ACC112 (cell line): ENCODE measurements around the gene RALGPS1.

Source experiments
- H2AFZ ChIP-seq: fragments of 200-600 bp; sonication (generic); one replicate; pipeline ENCODE4 v1.6.0; 2017; ENCODE audit warnings: antibody characterized with exemption, low read length; ENCODE audit not compliant: unreplicated experiment
- H3K27ac ChIP-seq: fragments of 200-600 bp; sonication (generic); 2 replicates; pipeline ENCODE4 v1.5.1; 2014; ENCODE audit warnings: low read depth, mild to moderate bottlenecking, antibody characterized with exemption, low read length, moderate library complexity
- H3K27me3 ChIP-seq: fragments of 200-600 bp; sonication (generic); 2 replicates; pipeline ENCODE4 v1.6.1; 2014; ENCODE audit warnings: mild to moderate bottlenecking, antibody characterized with exemption, low read length, moderate library complexity, mixed read lengths; ENCODE audit not compliant: insufficient read depth
- H3K36me3 ChIP-seq: fragments of 200-600 bp; sonication (generic); 2 replicates; pipeline ENCODE4 v1.6.1; 2016; ENCODE audit warnings: mild to moderate bottlenecking, antibody characterized with exemption, low read length, moderate library complexity, mixed read lengths; ENCODE audit not compliant: insufficient read depth
- H3K4me1 ChIP-seq: fragments of 200-600 bp; sonication (generic); one replicate; pipeline ENCODE4 v1.6.1; 2016; ENCODE audit warnings: low read length, mixed read lengths; ENCODE audit not compliant: insufficient read depth, unreplicated experiment, control insufficient read depth
- H3K4me3 ChIP-seq: fragments of 200-600 bp; sonication (generic); 2 replicates; pipeline ENCODE4 v1.5.1; 2014; ENCODE audit warnings: mild to moderate bottlenecking, low read depth, low read length
- H3K79me2 ChIP-seq: fragments of 200-600 bp; sonication (generic); one replicate; pipeline ENCODE4 v1.6.0; 2016; ENCODE audit warnings: low read length; ENCODE audit not compliant: control insufficient read depth, unreplicated experiment, insufficient read depth

Gene RALGPS1

DNA sequence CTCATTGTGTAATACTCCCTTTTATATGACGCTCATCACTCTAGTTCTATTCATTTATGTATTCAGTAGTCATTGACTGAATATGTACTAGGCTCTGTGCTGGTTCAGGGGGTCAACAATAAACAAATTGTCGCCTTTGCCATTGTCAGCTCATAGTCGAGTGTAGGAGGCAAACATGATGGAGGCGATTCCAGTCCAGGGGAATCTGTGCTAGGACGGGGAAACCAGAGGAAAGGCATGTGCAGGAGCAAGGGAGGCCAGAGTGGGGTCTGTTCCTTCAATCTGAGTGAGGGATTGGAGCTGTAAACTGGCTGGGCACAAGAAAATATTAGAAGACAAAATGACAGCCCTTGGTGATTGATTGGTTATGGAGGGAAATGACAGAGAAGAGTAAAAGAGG is 123.9 kb downstream of the RALGPS1 start:
- H3K27ac ChIP-seq, result no peak overlapping the region
- no peaks in the 10 kb centered on the region for H3K36me3 ChIP-seq
- no peak overlapping the region for H3K4me3 ChIP-seq
- peaks cover 22% of the 10 kb centered on the region for H3K4me1 ChIP-seq
- H3K79me2 ChIP-seq, result no peaks in the 10 kb centered on the region
- no peak overlapping the region for H2AFZ ChIP-seq
- H3K27me3 ChIP-seq, result no peaks in the 10 kb centered on the region

DNA sequence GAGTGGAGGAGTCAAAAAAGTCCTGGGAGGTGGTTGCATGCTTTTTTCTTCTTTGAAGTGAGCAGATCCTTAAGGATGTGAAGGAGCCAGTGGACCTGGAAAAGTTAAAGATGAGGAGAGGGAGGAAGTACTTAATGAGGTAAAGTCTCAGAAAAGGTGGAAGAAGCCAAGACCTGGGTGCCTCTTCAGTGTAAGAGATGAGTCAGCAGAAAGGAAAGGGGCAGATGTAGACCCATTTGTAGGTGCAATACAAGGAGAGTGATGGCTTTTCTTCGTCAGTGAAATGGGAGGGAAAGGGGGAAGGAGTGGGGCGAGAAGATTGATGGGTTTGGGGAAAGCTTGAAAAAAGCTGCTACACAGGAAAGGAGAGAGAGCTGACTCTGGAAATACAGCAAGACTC is 124.9 kb downstream of the RALGPS1 start:
- no peak overlapping the region for H3K4me3 ChIP-seq

DNA sequence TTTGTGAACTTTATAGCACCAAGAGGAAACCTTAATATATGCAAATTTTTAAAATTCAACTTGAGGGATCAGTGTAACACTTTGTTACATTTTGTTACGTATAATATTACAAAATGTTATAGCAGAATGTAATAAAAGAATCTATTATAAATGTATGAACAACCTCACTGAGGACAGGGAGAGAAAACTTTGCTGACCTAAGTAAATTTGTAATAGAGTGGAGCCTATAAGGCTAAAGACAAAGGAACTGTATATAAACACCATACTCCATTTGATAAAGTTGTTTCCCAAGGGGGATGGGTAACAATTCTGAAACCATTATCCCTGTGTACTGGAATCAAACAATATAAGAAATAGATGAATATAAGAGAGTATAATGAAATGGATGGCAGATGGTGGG is 130.6 kb downstream of the RALGPS1 start:
- H3K79me2 ChIP-seq, result no peaks in the 10 kb centered on the region
- H2AFZ ChIP-seq, result no peak overlapping the region
- H3K36me3 ChIP-seq, result no peaks in the 10 kb centered on the region
- no peak overlapping the region for H3K4me3 ChIP-seq
- peaks cover 20% of the 10 kb centered on the region for H3K4me1 ChIP-seq
- no peaks in the 10 kb centered on the region for H3K27me3 ChIP-seq
- no peak overlapping the region for H3K27ac ChIP-seq

More for the DNA sequence above, 124.9 kb downstream of the RALGPS1 start:
- Histone ChIP-seq H2AFZ (no peak overlapping the region), H3K36me3 (no peaks in the 10 kb centered on the region), H3K4me1 (peaks cover 22% of the 10 kb centered on the region), H3K79me2 (no peaks in the 10 kb centered on the region), H3K27ac (no peak overlapping the region), H3K27me3 (no peaks in the 10 kb centered on the region)

DNA sequence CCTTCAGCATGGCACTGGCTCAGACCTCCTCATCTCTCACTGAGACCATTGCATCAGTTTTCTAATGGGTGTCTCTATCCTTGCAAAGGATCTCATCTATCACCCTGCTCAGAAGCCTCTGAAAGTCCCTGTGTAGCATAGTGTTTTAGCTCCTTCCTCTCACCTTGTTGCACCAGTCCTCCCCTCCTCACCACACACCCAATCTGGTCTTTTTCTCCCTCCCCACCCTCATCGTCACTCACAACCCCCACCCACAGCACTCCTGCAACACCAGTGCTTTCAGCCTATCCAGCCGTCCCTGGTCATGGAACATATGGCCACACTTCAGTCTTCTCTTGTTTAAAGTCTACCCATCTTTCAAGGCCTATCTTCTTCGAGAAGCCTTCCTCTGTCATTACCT is 133.4 kb downstream of the RALGPS1 start:
- no peaks in the 10 kb centered on the region for H3K36me3 ChIP-seq
- H3K27me3 ChIP-seq, result no peaks in the 10 kb centered on the region
- no peak overlapping the region for H3K27ac ChIP-seq
- no peak overlapping the region for H3K4me3 ChIP-seq
- peaks cover 20% of the 10 kb centered on the region for H3K4me1 ChIP-seq
- peak overlapping the region; percentile 48 for H2AFZ ChIP-seq
- no peaks in the 10 kb centered on the region for H3K79me2 ChIP-seq

DNA sequence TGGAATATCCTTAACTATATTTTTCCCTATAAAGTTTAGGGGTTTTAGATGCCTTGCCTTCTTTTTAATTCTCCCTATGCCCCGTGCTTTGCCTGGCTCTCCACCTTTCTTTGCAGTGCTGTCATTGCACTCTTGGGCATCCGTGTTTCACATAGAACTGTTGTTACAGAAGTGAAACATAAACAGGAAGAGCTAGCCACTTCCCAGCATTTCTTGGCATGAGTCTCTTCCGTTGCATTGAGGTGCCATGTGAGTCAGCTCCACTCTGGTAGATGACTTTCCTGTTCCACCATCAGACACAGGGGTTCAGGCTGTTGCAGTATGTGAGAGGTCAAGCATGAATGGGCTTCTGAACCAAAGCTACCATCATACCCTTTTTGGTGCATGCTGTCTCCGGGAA is 134.5 kb downstream of the RALGPS1 start:
- peak overlapping the region; percentile 40 for H3K4me3 ChIP-seq

DNA sequence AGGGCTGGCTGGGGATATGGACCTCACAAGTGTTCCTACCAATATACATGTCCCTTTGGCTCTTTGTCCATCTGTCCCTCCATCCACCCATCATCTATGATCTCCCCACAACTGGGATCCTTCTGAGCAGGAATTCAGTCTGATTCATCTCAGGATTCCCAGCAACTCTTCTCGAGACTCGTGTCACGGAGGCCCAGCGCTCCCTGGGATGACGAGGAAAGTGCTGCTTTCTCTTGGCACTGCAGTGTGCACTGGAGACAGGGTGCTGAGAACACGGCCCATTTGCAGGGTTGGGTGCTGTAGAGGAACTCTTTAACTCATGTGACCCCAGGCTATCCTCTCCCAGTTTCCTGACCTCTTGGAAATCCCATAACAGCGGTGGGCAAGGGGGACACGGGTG is 135.0 kb downstream of the RALGPS1 start:
- Histone ChIP-seq H3K27me3 (no peaks in the 10 kb centered on the region), H3K36me3 (no peaks in the 10 kb centered on the region), H3K4me1 (peaks cover 20% of the 10 kb centered on the region), H3K4me3 (no peak overlapping the region; the same call in 1 of the 2 replicates), H3K79me2 (no peaks in the 10 kb centered on the region), H2AFZ (peak overlapping the region; percentile 48), H3K27ac (peak overlapping the region; percentile 63)

More for the DNA sequence above, 134.5 kb downstream of the RALGPS1 start:
- H3K36me3 ChIP-seq, result no peaks in the 10 kb centered on the region
- peaks cover 20% of the 10 kb centered on the region for H3K4me1 ChIP-seq
- no peaks in the 10 kb centered on the region for H3K79me2 ChIP-seq
- H3K27me3 ChIP-seq, result no peaks in the 10 kb centered on the region
- H3K27ac ChIP-seq, result peak overlapping the region; percentile 63
- peak overlapping the region; percentile 48 for H2AFZ ChIP-seq

DNA sequence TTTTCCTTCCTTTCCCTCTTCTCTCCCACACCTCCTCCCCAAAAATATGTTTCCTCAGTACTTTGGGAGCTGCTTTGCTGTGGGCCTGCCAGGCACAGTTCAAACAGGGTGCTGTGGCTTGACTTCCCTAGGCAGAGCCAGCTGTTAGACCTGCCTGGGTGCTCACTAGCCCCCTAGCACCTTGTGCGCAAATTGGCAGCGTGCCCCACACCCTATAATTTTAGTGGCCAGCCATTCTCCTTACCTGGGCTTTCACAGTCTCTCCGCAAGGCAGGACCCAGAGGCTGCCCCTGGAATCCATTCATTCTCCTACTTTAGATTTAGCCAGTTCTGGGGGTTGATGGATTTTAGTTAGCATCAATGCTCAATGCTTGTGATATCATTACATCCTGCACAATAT is 135.6 kb downstream of the RALGPS1 start:
- Histone ChIP-seq H3K79me2 (no peaks in the 10 kb centered on the region), H2AFZ (no peak overlapping the region), H3K36me3 (no peaks in the 10 kb centered on the region), H3K4me1 (peaks cover 20% of the 10 kb centered on the region), H3K27me3 (no peaks in the 10 kb centered on the region), H3K4me3 (no peak overlapping the region), H3K27ac (no peak overlapping the region)

DNA sequence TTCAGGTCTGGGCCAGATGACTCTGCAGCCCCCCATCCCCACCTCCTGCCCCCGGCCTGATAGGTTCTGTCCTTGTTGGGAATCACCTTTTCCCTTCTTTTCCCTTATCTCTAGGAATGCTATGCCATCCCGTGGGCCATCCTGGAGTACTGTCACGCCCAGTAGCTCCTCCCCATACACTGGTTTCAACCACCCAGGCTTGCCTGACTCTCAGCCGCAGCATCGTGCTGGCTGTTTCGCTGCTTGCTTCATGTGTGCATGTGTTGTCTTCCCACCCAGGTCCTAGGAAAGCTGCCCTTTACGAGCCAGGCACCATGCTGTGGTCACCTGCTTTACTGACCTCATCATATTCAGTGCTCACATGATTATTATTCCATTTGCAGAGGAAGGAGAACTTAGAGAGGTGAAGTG is 136.0 kb downstream of the RALGPS1 start:
- H3K79me2 ChIP-seq, result no peaks in the 10 kb centered on the region
- H2AFZ ChIP-seq, result no peak overlapping the region
- no peak overlapping the region for H3K4me3 ChIP-seq
- no peaks in the 10 kb centered on the region for H3K36me3 ChIP-seq
- no peak overlapping the region for H3K27ac ChIP-seq
- H3K4me1 ChIP-seq, result peaks cover 20% of the 10 kb centered on the region
- no peaks in the 10 kb centered on the region for H3K27me3 ChIP-seq

DNA sequence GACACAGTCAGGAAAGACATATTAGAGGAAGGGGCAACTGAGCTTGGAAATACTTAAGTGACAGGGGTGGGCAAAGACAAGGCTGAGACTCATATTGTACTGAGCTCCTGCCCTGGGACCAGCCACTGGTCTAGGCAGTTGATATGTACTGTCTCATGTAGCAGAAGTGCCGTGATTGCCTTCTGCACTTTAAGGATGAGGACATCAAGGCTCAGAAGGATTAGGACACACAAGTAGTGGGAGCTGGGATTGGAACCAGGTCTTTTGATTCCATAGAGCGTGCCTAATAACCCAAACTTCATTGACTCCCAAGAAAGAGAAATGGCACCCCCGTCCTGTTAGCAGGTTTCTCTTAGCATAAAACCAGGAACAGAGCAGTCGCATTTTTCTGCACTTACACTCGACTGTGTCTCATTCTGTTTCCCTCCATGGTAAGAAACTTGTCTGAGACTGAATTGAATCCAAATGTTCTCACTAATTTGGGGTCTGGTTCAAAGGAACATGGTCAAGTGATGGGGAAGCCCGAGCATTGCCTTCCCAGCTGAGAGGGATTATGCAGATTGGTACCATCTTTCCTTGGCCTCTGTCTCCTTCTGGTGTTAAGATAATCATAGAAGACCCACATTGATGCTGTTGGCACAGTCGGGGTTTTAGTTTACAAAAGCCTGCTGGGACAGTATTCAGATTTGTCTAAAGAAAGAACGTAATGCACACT is 137.5 kb downstream of the RALGPS1 start:
- Histone ChIP-seq H3K4me1 (peaks cover 20% of the 10 kb centered on the region), H3K4me3 (no peak overlapping the region), H2AFZ (no peak overlapping the region), H3K27me3 (no peaks in the 10 kb centered on the region), H3K27ac (no peak overlapping the region), H3K79me2 (no peaks in the 10 kb centered on the region), H3K36me3 (no peaks in the 10 kb centered on the region)

DNA sequence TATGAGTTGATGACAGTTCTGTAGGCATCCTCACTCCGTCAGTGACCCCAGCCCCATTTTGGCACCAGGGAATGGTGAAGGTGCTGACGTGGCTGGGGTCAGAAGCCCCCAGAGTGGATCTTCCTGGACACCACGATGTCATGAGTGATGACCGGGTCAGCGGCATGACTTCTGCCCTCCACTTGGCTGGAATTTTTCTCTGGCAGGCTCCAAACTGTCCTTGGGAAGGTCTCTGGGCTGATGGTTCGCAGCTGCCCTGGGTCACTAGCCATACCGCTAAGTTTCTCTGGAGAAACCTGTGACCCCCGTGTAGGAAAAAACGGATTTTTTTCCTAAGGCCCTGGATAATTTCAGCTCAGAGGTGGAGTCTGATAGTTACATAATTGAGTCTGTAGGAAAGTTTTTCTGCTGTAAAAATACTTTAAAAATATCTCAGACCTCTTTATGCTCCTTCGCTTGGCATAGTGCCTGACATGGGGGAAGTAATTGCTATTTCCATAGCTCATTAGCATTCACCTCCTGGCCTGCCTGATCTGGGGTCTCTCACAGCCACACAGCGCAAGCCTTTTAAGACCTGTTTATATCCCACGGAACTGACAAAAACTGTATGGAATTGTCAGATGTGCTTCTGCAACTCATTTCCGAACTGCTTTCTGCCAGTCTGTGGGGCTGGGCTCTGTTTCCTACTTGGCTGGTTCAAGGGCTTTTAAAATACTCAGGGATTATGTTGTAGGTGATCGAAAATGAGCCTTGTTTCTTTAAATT is 138.7 kb downstream of the RALGPS1 start:
- H3K79me2 ChIP-seq, result no peaks in the 10 kb centered on the region
- peaks cover 18% of the 10 kb centered on the region for H3K4me1 ChIP-seq
- H2AFZ ChIP-seq, result no peak overlapping the region
- no peaks in the 10 kb centered on the region for H3K27me3 ChIP-seq
- no peaks in the 10 kb centered on the region for H3K36me3 ChIP-seq
- H3K4me3 ChIP-seq, result no peak overlapping the region
- no peak overlapping the region for H3K27ac ChIP-seq

DNA sequence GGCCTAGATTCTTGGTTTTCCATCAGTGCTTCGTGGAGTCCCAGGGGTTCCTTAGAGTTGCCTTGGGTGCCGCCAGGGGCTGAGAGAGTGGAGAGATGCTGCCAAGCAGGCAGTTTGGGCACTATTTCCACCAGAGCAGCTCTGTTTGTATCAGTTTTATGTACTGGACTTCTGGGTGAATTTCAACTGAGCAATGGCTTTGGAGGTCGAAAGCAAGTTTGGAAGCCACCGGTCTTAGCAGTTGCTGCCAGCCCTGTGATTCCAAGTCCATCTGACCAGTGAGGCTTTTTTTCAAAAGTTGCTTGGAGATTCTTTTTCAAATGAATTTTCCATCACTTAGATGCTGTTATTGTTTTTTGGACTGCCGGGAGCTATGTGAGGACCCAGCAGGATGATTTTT is 139.4 kb downstream of the RALGPS1 start:
- Histone ChIP-seq H3K79me2 (no peaks in the 10 kb centered on the region), H3K27ac (no peak overlapping the region), H3K27me3 (no peaks in the 10 kb centered on the region), H3K36me3 (no peaks in the 10 kb centered on the region), H2AFZ (no peak overlapping the region), H3K4me3 (no peak overlapping the region), H3K4me1 (peaks cover 19% of the 10 kb centered on the region)
